ENCODE data around the gene SLC43A2. TPM values are rescaled to one million over a fixed set of nuclear protein-coding genes. Genes with fewer than 3 reads are reported as not detected.

Gene SLC43A2
- total and polyA plus RNA-seq, 10 of the 15 experiments (the other 5 are each of a cell fraction or from before 2014, with no cell fraction given) = 0.03 to 14.0 (median 5.3) TPM

DNA sequence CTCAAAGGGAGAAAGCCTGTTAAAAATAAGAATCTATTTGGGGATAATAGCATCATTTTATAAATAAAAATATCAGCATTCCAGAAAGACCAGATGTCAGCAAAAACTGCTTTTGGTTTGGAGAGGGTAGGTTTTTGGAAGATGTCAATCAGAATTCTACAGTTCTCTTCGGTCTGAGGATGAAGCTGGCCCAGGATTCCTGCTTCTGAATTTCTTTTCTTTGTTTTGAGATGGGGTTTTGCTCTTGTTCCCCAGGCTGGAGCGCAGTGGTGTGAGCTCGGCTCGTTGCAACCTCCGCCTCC is 35.1 kb downstream of the SLC43A2 start (continued):
- TF ChIP-seq FOXK2 (IDR thresholded peaks at IDR 0.05) = no peak
- TF ChIP-seq CREM (IDR thresholded peaks at IDR 0.05; ENCODE audit: low read depth) = no peak
- TF ChIP-seq BMI1 (IDR thresholded peaks at IDR 0.05; ENCODE audit: borderline replicate concordance) = no peak
- TF ChIP-seq, protein P1, sequence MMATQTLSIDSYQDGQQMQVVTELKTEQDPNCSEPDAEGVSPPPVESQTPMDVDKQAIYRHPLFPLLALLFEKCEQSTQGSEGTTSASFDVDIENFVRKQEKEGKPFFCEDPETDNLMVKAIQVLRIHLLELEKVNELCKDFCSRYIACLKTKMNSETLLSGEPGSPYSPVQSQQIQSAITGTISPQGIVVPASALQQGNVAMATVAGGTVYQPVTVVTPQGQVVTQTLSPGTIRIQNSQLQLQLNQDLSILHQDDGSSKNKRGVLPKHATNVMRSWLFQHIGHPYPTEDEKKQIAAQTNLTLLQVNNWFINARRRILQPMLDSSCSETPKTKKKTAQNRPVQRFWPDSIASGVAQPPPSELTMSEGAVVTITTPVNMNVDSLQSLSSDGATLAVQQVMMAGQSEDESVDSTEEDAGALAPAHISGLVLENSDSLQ (IDR thresholded peaks at IDR 0.05) = no peak
- TF ChIP-seq HCFC1 (IDR thresholded peaks at IDR 0.05; ENCODE audit: low read length) = no peak

DNA sequence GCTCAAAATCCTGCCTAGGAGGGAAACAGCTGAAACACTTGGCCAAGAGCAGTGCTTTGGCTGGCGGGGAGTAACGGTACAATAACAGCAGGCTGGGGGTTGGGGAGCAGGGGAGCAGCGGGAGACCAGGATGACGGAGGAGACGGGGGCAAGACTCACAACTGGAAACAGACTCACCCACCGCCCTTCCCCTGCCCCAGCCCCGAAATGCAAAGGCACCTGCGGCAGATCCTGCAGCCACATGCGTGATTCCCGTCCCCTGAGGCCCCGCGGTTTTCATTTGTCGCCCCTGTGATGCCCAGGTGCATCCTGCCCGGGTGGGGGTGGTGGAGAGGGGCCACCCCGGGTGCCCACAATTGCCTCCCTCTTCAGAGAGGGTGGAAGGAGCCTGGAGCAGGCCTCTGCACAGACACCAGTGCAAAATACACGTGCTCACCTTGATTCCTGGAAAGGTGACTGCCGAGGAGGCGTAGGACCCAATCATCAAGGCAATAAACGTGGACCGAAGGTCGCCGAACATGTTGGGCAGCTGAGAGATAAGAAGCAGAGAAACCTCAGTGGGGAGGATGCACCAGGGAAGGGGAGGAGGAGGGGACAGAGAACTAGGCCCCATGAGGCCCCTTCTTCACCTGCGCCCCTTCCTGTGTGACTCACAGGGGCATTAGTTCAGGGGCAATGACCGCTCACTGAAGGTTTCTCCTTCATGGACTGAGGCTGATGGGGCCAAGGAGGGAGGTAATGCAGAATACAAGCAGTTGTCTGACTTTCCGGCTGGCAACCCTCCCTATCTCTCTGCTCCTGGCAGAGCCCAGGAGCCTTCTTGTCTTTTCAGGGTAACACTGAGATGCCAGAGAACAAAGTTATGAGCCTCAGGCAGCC is 35.6 kb downstream of the SLC43A2 start:
- ATAC-seq = peak; percentile 87
- no peak overlapping the region for H3K4me3 ChIP-seq
- H4K20me1 ChIP-seq (ENCODE audit: control insufficient read depth, insufficient read depth) = no peaks in the 10 kb centered on the region
- in situ Hi-C loops (cut with MboI) (no loop called here), intact Hi-C loops (cut with micrococcal nuclease; ENCODE audit: unreplicated experiment) (loop anchor here (2.0 to 5.0 kb wide), 2 partner anchors 16 to 34 kb away; partner anchors contain the start of gene SLC43A2)
- H3K27ac ChIP-seq (ENCODE audit: control insufficient read depth, insufficient read depth) = peak overlapping the region; percentile 73
- POLR2A ChIA-PET = interaction anchor here (0.8 to 1.7 kb wide), 4 partner anchors 11 to 33 kb away, joined by 3 to 8 read pairs (median 4); no protein-coding TSS in a partner anchor
- TSS peak; percentile 95 for BruUV-seq (replicated peaks)
- peaks cover 0 to 3% of the 10 kb centered on the region in 2 experiments; a peak in 2 of 4 replicates for H3K36me3 ChIP-seq (ENCODE audit: control insufficient read depth in 2 of 2, insufficient read depth in 2 of 2, low read length in 1 of 2)
- WGBS (ENCODE audit: insufficient coverage, insufficient replicate concordance, low lambda C conversion rate, missing lambda C conversion rate) = 2% methylated on average over 25 of the region's 25 CpGs
- H3K9me3 ChIP-seq (replicated peaks; ENCODE audit: control insufficient read depth, insufficient read depth, low read length) = no peaks in the 10 kb centered on the region
- FAIRE-seq = peak; percentile 94
- RAD21 ChIA-PET (ENCODE audit: unreplicated experiment) = interaction anchor here (1.1 to 3.2 kb wide), 2 partner anchors 14 to 34 kb away, joined by 3 to 20 read pairs; no protein-coding TSS in a partner anchor
- H2AFZ ChIP-seq (ENCODE audit: control insufficient read depth, low read depth, low read length) = peak overlapping the region; percentile 75
- SMC1A ChIA-PET (ENCODE audit: uncharacterized antibody, unreplicated experiment) = interaction anchor here (1.0 to 4.5 kb wide), 3 partner anchors 14 to 37 kb away, joined by 3 to 16 read pairs (median 5); no protein-coding TSS in a partner anchor
- peak overlapping the region; percentile 68 for H3K9ac ChIP-seq (ENCODE audit: control insufficient read depth, insufficient read depth, low read length)
- no peaks in the 10 kb centered on the region; the same call in 1 of the 2 replicates for H3K79me2 ChIP-seq (ENCODE audit: control insufficient read depth, insufficient read depth, low read length)
- H3K4me2 ChIP-seq (ENCODE audit: control insufficient read depth, insufficient read depth) = peak overlapping the region; percentile 77
- no peaks in the 10 kb centered on the region for H3K27me3 ChIP-seq (replicated peaks in 1 of 2; ENCODE audit: control insufficient read depth in 2 of 2, insufficient read depth in 2 of 2, low read length in 1 of 2)
- H3K4me1 ChIP-seq (ENCODE audit: control insufficient read depth, insufficient read depth, low read length) = peaks cover 13% of the 10 kb centered on the region
- CTCF ChIA-PET = interaction anchor here (0.8 to 2.7 kb wide), 3 partner anchors 14 to 37 kb away, joined by 3 to 9 read pairs (median 6); no protein-coding TSS in a partner anchor
- DNase-seq (ENCODE audit: low read depth, low spot score) = peak; percentile 57
- TF ChIP-seq ATF7 (IDR thresholded peaks at IDR 0.05; ENCODE audit: low read depth) = no peak
- TF ChIP-seq, protein P2, sequence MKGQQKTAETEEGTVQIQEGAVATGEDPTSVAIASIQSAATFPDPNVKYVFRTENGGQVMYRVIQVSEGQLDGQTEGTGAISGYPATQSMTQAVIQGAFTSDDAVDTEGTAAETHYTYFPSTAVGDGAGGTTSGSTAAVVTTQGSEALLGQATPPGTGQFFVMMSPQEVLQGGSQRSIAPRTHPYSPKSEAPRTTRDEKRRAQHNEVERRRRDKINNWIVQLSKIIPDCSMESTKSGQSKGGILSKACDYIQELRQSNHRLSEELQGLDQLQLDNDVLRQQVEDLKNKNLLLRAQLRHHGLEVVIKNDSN (IDR thresholded peaks at IDR 0.05; ENCODE audit: borderline replicate concordance, extremely low read length, insufficient read depth, low read depth, low read length) = no peak
- no peak for TF ChIP-seq NBN (IDR thresholded peaks at IDR 0.05)
- TF ChIP-seq, protein P3, sequence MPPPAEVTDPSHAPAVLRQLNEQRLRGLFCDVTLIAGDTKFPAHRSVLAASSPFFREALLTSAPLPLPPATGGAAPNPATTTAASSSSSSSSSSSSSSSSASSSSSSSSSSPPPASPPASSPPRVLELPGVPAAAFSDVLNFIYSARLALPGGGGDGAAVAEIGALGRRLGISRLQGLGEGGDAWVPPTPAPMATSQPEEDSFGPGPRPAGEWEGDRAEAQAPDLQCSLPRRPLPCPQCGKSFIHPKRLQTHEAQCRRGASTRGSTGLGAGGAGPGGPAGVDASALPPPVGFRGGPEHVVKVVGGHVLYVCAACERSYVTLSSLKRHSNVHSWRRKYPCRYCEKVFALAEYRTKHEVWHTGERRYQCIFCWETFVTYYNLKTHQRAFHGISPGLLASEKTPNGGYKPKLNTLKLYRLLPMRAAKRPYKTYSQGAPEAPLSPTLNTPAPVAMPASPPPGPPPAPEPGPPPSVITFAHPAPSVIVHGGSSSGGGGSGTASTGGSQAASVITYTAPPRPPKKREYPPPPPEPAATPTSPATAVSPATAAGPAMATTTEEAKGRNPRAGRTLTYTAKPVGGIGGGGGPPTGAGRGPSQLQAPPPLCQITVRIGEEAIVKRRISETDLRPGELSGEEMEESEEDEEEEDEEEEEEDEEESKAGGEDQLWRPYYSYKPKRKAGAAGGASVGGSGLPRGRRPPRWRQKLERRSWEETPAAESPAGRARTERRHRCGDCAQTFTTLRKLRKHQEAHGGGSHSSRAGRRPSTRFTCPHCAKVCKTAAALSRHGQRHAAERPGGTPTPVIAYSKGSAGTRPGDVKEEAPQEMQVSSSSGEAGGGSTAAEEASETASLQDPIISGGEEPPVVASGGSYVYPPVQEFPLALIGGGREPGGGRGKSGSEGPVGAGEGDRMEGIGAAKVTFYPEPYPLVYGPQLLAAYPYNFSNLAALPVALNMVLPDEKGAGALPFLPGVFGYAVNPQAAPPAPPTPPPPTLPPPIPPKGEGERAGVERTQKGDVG (CRISPR knock-in tag; IDR thresholded peaks at IDR 0.05) = no peak
- no peak for TF ChIP-seq PAX8 (IDR thresholded peaks at IDR 0.05)
- TF ChIP-seq HCFC1 (IDR thresholded peaks at IDR 0.05; ENCODE audit: low read length) = no peak
- TF ChIP-seq BMI1 (IDR thresholded peaks at IDR 0.05; ENCODE audit: borderline replicate concordance) = no peak
- TF ChIP-seq SMAD1 (IDR thresholded peaks at IDR 0.05; ENCODE audit: low read depth, partially characterized antibody) = no peak
- peak; percentile 90 for TF ChIP-seq IKZF1 (conservative IDR thresholded peaks at IDR 0.05)
- peak; percentile 79 to 81 for TF ChIP-seq BHLHE40 (IDR thresholded peaks at IDR 0.05; ENCODE audit: borderline replicate concordance in 1 of 2, low read depth in 2 of 2, low read length in 1 of 2)
- TF ChIP-seq SUPT20H (IDR thresholded peaks at IDR 0.05; ENCODE audit: borderline replicate concordance, control insufficient read depth, low read depth, low read length) = no peak
- TF ChIP-seq KLF5 (IDR thresholded peaks at IDR 0.05; ENCODE audit: partially characterized antibody) = peak; percentile 30
- no peak for TF ChIP-seq YY1 (IDR thresholded peaks at IDR 0.05; ENCODE audit: low read depth, low read length)
- 0 out of 2 replicates have a peak, but pooled peaks have one; percentile 25 for TF ChIP-seq POLR2AphosphoS5 (IDR thresholded peaks at IDR 0.05; ENCODE audit: low read length)

All from GM12878 (cell line).